Measurements from ENCODE around the gene FBXW7. TPM values are rescaled to one million over a fixed set of nuclear protein-coding genes. Genes with fewer than 3 reads are reported as not detected.
A peak's percentile ranks its signal among the peaks of the same experiment; 100 is the strongest.

Gene FBXW7
- total and polyA plus RNA-seq, 2 donors (not counting 1 experiment from before 2014, with no cell fraction given) = 23.0 to 125 TPM

DNA sequence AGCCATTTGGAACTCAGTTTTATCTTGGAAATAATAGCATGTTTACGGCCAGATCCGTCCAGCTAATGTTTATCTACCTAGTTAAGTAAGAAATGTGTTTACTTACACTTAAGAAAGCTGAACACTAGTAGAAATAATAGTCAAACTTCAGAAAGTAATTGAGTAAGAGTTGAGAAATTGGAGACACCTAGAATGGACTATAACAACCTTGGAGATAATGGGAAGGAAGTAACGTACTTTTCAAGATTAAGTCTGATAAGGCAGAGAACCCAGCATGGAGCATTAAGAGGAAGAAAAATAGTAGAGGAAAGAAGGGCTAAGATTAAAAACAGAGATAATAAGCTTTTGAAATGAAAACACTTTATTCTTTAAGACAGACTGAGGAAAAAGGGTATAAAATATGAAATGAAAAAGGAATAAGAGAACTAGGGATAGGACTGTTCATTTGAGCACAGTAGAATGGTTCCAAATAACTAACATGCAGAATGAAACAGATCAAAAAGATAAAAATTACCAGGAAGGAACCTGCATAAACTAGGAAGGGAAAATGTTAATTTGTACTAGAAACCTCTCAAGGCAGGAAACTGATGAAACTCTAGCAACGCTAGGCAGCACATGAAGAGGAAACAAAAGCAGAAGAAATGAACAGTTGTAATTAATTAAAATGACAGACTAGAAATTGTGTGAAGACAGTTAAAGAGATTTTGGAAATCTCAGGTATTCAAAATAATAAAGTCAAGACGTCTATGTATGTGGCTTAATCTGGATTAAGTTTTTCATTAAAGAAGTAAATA lies 71.7 kb downstream of the FBXW7 start:
- ATAC-seq (ENCODE audit: low read depth) (peak; percentile 31), DNase-seq (peak; percentile 36)
- Histone ChIP-seq H3K27me3 (replicated peaks in 1 of 4; ENCODE audit: control extremely low read depth in 1 of 4, control insufficient read depth in 3 of 4, insufficient read depth in 4 of 4, low read length in 3 of 4) (no peaks in the 10 kb centered on the region), H3K27ac (ENCODE audit: low read length in 2 of 2) (peak overlapping the region; percentile 47 to 71), H3K4me3 (ENCODE audit: control extremely low read depth in 1 of 5, extremely low read depth in 1 of 5, insufficient read depth in 1 of 5, low read depth in 2 of 5, low read length in 4 of 5) (peak overlapping the region in 2 of 5 experiments; percentile 18 to 25), H3K79me2 (ENCODE audit: control insufficient read depth, insufficient read depth, low read length) (peaks cover 38% of the 10 kb centered on the region), H3K4me2 (replicated peaks; ENCODE audit: low read depth, low read length, poor library complexity, severe bottlenecking) (peak overlapping the region; percentile 41), H3K9ac (ENCODE audit: low read length) (peak overlapping the region; percentile 4), H2AFZ (ENCODE audit: insufficient read depth, low read depth, low read length, poor library complexity, severe bottlenecking) (no peak overlapping the region), H3K36me3 (replicated peaks in 1 of 2; ENCODE audit: control extremely low read depth in 1 of 2, control insufficient read depth in 1 of 2, extremely low read depth in 1 of 2, insufficient read depth in 2 of 2, low read length in 1 of 2) (no peaks in the 10 kb centered on the region), H3K4me1 (ENCODE audit: control insufficient read depth in 2 of 2, insufficient read depth in 2 of 2, low read length in 2 of 2) (peaks cover 52 to 57% of the 10 kb centered on the region in 2 donors), H4K20me1 (ENCODE audit: control insufficient read depth, insufficient read depth, low read length, poor library complexity, severe bottlenecking) (no peaks in the 10 kb centered on the region), H3K9me3 (ENCODE audit: control extremely low read depth in 1 of 3, control insufficient read depth in 2 of 3, insufficient read depth in 1 of 3, low read length in 2 of 3) (peaks cover 0 to 4% (median 0%) of the 10 kb centered on the region in 3 donors)
- intact Hi-C loops (cut with micrococcal nuclease) = loop anchor here (5.0 kb wide), 2 partner anchors 33 to 73 kb away; partner anchors contain the start of gene FBXW7
- 0% methylated on average over 1 of the region's 5 CpGs for WGBS (ENCODE audit: insufficient coverage)
- TF ChIP-seq, protein P1, sequence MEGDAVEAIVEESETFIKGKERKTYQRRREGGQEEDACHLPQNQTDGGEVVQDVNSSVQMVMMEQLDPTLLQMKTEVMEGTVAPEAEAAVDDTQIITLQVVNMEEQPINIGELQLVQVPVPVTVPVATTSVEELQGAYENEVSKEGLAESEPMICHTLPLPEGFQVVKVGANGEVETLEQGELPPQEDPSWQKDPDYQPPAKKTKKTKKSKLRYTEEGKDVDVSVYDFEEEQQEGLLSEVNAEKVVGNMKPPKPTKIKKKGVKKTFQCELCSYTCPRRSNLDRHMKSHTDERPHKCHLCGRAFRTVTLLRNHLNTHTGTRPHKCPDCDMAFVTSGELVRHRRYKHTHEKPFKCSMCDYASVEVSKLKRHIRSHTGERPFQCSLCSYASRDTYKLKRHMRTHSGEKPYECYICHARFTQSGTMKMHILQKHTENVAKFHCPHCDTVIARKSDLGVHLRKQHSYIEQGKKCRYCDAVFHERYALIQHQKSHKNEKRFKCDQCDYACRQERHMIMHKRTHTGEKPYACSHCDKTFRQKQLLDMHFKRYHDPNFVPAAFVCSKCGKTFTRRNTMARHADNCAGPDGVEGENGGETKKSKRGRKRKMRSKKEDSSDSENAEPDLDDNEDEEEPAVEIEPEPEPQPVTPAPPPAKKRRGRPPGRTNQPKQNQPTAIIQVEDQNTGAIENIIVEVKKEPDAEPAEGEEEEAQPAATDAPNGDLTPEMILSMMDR (IDR thresholded peaks at IDR 0.05) = no peak
- TF ChIP-seq EZH2 (IDR thresholded peaks at IDR 0.05; ENCODE audit: borderline replicate concordance, insufficient read depth, low read depth, low read length, poor library complexity, severe bottlenecking) = no peak
- ChIA-PET POLR2A (no interaction called here), CTCF (no interaction called here)
- Mint-ChIP-seq H3K9me3 (ENCODE audit: insufficient read depth) (no peaks in the 10 kb centered on the region), H3K27ac (peak overlapping the region; percentile 37), H3K4me3 (peak overlapping the region; percentile 20), H3K4me1 (peaks cover 64% of the 10 kb centered on the region), H3K27me3 (no peaks in the 10 kb centered on the region)

DNA sequence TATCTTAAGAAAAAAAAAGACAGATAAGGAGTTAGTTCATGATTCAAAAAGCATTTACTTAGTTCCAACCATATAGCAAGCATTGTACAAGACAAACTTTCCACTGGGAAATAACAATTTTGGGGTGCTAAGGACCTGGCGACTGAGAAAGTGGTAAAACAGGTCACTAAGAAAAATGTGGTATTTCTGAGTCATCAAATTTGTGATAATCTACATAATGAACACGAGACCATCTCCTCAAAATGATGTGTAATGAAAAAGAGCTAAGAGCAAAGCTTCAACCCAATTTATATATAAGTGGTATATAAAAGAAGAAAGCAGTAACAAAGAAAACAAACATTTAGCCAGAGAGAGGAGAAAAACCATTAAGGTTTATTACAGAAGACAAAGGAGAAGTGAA lies 72.3 kb downstream of the FBXW7 start:
- Histone ChIP-seq H3K36me3 (replicated peaks in 1 of 2; ENCODE audit: control extremely low read depth in 1 of 2, control insufficient read depth in 1 of 2, extremely low read depth in 1 of 2, insufficient read depth in 2 of 2, low read length in 1 of 2) (no peaks in the 10 kb centered on the region), H3K9ac (ENCODE audit: low read length) (no peak overlapping the region), H3K79me2 (ENCODE audit: control insufficient read depth, insufficient read depth, low read length) (peaks cover 42% of the 10 kb centered on the region), H3K27me3 (replicated peaks in 1 of 4; ENCODE audit: control extremely low read depth in 1 of 4, control insufficient read depth in 3 of 4, insufficient read depth in 4 of 4, low read length in 3 of 4) (no peaks in the 10 kb centered on the region), H3K4me1 (ENCODE audit: control insufficient read depth in 2 of 2, insufficient read depth in 2 of 2, low read length in 2 of 2) (peaks cover 59 to 64% of the 10 kb centered on the region in 2 donors), H4K20me1 (ENCODE audit: control insufficient read depth, insufficient read depth, low read length, poor library complexity, severe bottlenecking) (no peaks in the 10 kb centered on the region), H3K9me3 (ENCODE audit: control extremely low read depth in 1 of 3, control insufficient read depth in 2 of 3, insufficient read depth in 1 of 3, low read length in 2 of 3) (peaks cover 0 to 4% (median 0%) of the 10 kb centered on the region in 3 donors), H2AFZ (ENCODE audit: insufficient read depth, low read depth, low read length, poor library complexity, severe bottlenecking) (no peak overlapping the region), H3K27ac (ENCODE audit: low read length in 2 of 2) (peak overlapping the region; percentile 47 to 71), H3K4me2 (replicated peaks; ENCODE audit: low read depth, low read length, poor library complexity, severe bottlenecking) (peak overlapping the region; percentile 41), H3K4me3 (ENCODE audit: control extremely low read depth in 1 of 5, extremely low read depth in 1 of 5, insufficient read depth in 1 of 5, low read depth in 2 of 5, low read length in 4 of 5) (no peak overlapping the region)
- Mint-ChIP-seq H3K27ac (peak overlapping the region; percentile 37), H3K4me3 (peak overlapping the region; percentile 20), H3K4me1 (peaks cover 69% of the 10 kb centered on the region), H3K27me3 (no peaks in the 10 kb centered on the region), H3K9me3 (ENCODE audit: insufficient read depth) (no peaks in the 10 kb centered on the region)
- no peak for DNase-seq
- ChIA-PET CTCF (no interaction called here), POLR2A (no interaction called here)
- no peak for TF ChIP-seq EZH2 (IDR thresholded peaks at IDR 0.05; ENCODE audit: borderline replicate concordance, insufficient read depth, low read depth, low read length, poor library complexity, severe bottlenecking)
- TF ChIP-seq, protein P1 (IDR thresholded peaks at IDR 0.05) = no peak
- ATAC-seq (ENCODE audit: low read depth) = no peak
- intact Hi-C loops (cut with micrococcal nuclease) = loop anchor here (5.0 kb wide), 2 partner anchors 34 to 74 kb away; partner anchors contain the start of gene FBXW7
- no CpG with 5 or more reads among the region's 2 CpGs for WGBS (ENCODE audit: insufficient coverage)
